Fibroblast of the aortic adventitia (primary cell): ENCODE data around the gene GSTM2. TPM values are rescaled to one million over a fixed set of nuclear protein-coding genes. Genes with fewer than 3 reads are reported as not detected.

ENCODE experiments used
- DNase-seq: peaks from one replicate; pipeline ENCODE4 v3.0.0-alpha.2; 2010; ENCODE audit warnings: low read depth
- H3K4me3 ChIP-seq: 2 replicates; pipeline ENCODE4 v1.5.1; 2011; ENCODE audit warnings: low read depth, mild to moderate bottlenecking, control low read depth, low read length, moderate library complexity
- CTCF ChIP-seq: IDR thresholded peaks from 2 replicates; pipeline ENCODE4 v1.5.1; 2011; ENCODE audit warnings: mild to moderate bottlenecking, low read length, control low read depth, inconsistent platforms; ENCODE audit not compliant: insufficient read depth
- total RNA-seq: library from RNA; depleted of rRNA; stranded (reverse); fragments of >200 nt; gene quantifications from 2 replicates; pipeline ENCODE4 v1.2.3, GENCODE V29; 2012; ENCODE audit warnings: low replicate concordance

The GSTM2 gene
- total RNA-seq, 1 donor: 27.7 TPM

GRCh38 chr1:109634771-109635750, 32.8 kb upstream of the GSTM2 start:
- DNase-seq: no peak
- H3K4me3 ChIP-seq: no peak overlapping the region
- TF ChIP-seq CTCF: no peak

GRCh38 chr1:109635862-109636200, 32.0 kb upstream of the GSTM2 start:
- TF ChIP-seq CTCF: no peak
- no peak overlapping the region for H3K4me3 ChIP-seq
- DNase-seq: no peak

GRCh38 chr1:109636201-109636952, 31.5 kb upstream of the GSTM2 start:
- TF ChIP-seq CTCF: no peak
- DNase-seq: peak; percentile 75
- no peak overlapping the region for H3K4me3 ChIP-seq

GRCh38 chr1:109637446-109637845, 30.4 kb upstream of the GSTM2 start:
- no peak for DNase-seq
- TF ChIP-seq CTCF: no peak
- no peak overlapping the region for H3K4me3 ChIP-seq

GRCh38 chr1:109639063-109639840, 28.6 kb upstream of the GSTM2 start:
- TF ChIP-seq CTCF: no peak

GRCh38 chr1:109639841-109640184, 28.0 kb upstream of the GSTM2 start:
- H3K4me3 ChIP-seq: no peak overlapping the region
- no peak for TF ChIP-seq CTCF
- no peak for DNase-seq

More at GRCh38 chr1:109639063-109639840, 28.6 kb upstream of the GSTM2 start:
- H3K4me3 ChIP-seq: no peak overlapping the region
- no peak for DNase-seq
